Stimulated activated naive CD8-positive, alpha-beta T cell treated with anti-CD3 and anti-CD28 coated beads, Interleukin-15, Interleukin-2, amounts not matched to agents 100 ng/mL and 50 ng/mL, for 24 hours (primary cell): ENCODE measurements around the gene TMEM51.

ENCODE experiments used
- H3K27ac Mint-ChIP-seq: one replicate; pipeline ENCODE4 v1.8.0; 2021; ENCODE audit warnings: mild to moderate bottlenecking, mixed read lengths
- H3K27me3 Mint-ChIP-seq: one replicate; pipeline ENCODE4 v1.8.0; 2021; ENCODE audit warnings: mixed read lengths
- H3K36me3 Mint-ChIP-seq: one replicate; pipeline ENCODE4 v1.8.0; 2021; ENCODE audit warnings: low read depth, mixed read lengths
- H3K4me1 Mint-ChIP-seq: one replicate; pipeline ENCODE4 v1.8.0; 2021; ENCODE audit warnings: low read depth, mixed read lengths
- H3K4me3 Mint-ChIP-seq: one replicate; pipeline ENCODE4 v1.8.0; 2021; ENCODE audit warnings: mild to moderate bottlenecking, mixed read lengths
- H3K9me3 Mint-ChIP-seq: one replicate; pipeline ENCODE4 v1.8.0; 2021; ENCODE audit warnings: mixed read lengths

Gene TMEM51

DNA sequence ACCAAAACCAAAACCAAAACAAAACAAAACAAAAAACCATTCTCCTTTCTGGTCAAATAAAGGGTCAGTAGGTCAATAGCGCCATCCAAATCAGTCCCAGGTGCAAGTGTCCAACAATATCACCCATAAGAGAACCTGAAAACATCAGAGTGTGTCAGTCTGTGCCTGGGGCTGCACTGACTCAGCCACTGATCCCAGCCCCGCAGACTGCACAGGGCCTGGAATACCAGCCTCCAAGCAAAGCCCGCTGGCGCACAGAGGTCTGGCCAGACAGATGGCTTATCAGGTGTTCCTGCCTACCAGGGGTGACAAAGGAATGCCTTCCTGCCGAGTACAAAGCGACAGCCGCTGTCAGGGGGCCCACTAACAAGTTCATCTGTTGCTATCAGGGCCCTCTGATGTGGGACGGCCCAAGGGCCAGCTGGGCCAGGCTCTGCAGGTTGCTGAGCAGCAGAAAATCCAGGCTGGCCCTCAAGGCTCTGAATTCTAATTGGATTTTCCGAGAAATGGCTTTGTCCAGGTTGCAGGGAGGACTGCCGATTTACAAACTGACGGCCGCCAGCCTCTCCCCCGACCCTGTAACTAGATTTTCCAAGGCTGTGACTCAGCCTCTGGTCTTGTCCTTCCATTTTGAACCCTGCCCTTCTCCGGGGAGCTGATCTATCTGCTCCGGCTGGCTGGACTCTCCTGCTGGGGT, 13.7 kb upstream of the TMEM51 start:
- no peak overlapping the region for H3K4me3 Mint-ChIP-seq
- no peaks in the 10 kb centered on the region for H3K36me3 Mint-ChIP-seq
- no peaks in the 10 kb centered on the region for H3K9me3 Mint-ChIP-seq
- no peak overlapping the region for H3K27ac Mint-ChIP-seq
- peaks cover 59% of the 10 kb centered on the region for H3K27me3 Mint-ChIP-seq
- H3K4me1 Mint-ChIP-seq = no peaks in the 10 kb centered on the region

DNA sequence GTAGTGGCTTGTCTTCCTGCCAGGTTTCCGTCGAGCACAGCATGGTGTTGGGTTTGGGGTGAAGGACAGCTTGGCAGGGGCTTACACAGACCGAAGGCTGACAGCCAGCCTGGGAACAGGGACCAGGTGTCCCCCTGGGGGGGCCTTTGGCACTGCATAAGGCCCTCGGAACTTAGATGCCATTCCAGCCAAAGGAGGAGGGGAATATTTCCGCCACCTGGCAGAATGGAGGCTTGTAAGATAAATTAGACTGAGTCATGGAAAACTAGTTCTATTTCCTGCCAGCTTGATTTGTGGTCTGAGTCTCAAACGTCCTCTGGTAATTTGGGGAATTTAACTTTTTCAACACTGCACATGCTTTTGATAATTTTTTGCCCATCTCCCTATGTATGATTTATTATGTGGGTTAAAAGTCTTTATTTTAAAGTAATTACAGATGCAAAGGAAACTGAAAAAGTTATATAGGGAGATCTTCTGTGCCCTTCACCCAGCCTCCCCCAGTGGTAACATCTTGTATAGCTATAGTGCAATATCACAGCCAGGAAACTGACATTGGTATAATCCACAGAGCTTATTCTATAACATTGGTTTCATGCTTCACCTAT, 11.5 kb upstream of the TMEM51 start:
- H3K27ac Mint-ChIP-seq = no peak overlapping the region
- H3K4me3 Mint-ChIP-seq = no peak overlapping the region
- peaks cover 46% of the 10 kb centered on the region for H3K27me3 Mint-ChIP-seq
- no peaks in the 10 kb centered on the region for H3K36me3 Mint-ChIP-seq
- H3K4me1 Mint-ChIP-seq = no peaks in the 10 kb centered on the region
- H3K9me3 Mint-ChIP-seq = no peaks in the 10 kb centered on the region

DNA sequence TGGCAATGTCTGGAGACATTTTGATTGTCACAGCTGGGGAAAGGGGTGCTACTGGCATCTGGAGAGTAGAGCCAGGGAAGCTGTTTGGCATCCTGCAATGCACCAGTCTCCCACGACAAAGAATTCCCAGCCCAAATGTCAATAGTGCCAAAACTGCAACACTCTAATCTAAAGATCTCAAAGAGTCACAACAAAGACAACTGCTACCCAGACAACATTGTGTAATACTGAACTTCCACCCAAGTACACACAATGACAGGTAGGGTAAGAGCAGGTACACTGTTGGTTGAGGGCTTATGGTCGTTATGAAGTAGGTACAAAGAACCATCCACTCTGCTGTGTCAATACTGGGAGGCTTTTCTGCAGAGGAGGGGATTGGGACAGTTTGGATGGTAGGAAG, 8.2 kb upstream of the TMEM51 start:
- no peak overlapping the region for H3K27ac Mint-ChIP-seq
- no peak overlapping the region for H3K4me3 Mint-ChIP-seq
- H3K27me3 Mint-ChIP-seq = peaks cover 44% of the 10 kb centered on the region
- H3K4me1 Mint-ChIP-seq = no peaks in the 10 kb centered on the region
- no peaks in the 10 kb centered on the region for H3K9me3 Mint-ChIP-seq
- no peaks in the 10 kb centered on the region for H3K36me3 Mint-ChIP-seq

DNA sequence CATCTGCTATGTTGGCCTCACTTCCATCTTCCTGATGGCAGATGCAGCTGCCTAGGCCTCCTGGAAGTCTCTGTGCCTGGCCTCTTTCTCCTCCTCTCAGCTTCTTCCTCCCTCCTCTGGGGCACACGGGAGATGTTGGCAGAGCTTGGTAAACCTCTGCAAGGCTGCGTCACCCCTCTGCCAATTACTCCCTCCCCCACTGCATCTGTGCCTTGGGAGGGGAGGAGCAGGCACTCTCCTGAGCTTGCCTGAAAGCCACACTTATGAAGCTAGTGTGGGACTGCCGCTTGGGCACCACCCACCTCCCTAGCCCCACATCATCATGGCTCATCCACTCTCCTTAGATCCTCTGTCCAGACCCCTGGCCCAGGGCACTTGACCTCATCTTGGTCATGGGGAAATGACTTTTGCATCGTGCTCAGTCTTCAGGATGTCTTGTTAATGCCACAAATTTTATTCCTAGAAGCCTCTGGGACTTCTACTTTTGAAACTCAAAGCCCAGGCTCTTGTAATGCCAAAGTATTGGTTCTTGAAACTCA, 7.3 kb upstream of the TMEM51 start:
- H3K4me1 Mint-ChIP-seq = no peaks in the 10 kb centered on the region
- H3K27me3 Mint-ChIP-seq = peaks cover 46% of the 10 kb centered on the region
- H3K27ac Mint-ChIP-seq = no peak overlapping the region
- no peaks in the 10 kb centered on the region for H3K9me3 Mint-ChIP-seq
- H3K4me3 Mint-ChIP-seq = no peak overlapping the region
- H3K36me3 Mint-ChIP-seq = no peaks in the 10 kb centered on the region

DNA sequence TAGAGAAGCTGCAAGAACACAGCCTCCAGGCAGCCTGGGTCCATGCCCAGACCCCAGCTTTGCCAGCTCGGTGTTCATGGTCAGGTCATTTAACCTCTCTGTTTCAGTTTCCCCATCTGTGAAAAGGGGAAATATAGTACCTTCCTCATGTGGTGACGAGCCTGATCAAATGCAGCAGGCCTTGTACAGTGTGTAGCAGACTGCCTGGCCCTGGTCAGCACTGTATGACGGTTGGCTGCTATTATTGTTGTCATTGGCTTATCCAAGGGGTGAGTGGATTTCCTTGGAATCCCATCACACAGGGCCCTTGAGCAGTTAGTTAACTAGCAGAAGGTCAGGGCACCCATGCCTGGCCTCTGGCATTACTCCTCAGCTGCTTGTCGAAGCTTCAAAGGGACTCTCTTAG, 6.6 kb upstream of the TMEM51 start:
- Mint-ChIP-seq H3K4me1 (peaks cover under 1% of the 10 kb centered on the region), H3K27ac (no peak overlapping the region), H3K27me3 (peaks cover 50% of the 10 kb centered on the region), H3K36me3 (no peaks in the 10 kb centered on the region), H3K4me3 (no peak overlapping the region), H3K9me3 (no peaks in the 10 kb centered on the region)

DNA sequence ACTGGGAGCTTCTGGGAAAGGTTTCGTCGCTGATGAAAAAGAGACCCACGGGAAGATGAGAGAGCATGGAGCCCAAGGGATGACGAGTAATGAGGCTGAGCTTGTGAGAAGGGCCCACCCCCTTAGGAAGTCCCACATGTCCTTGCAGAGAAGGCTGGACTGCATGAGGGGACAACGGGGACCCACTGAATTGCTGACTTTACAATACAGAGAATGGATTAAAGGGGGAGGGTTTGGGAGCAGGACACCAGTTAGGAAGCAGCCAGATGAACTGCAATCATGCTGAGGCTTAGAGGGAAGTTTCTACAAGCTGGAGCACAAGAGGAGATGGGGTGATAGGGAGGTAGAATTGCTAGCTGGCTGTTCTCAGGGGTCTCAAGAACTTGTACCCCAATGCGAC, 5.5 kb upstream of the TMEM51 start:
- Mint-ChIP-seq H3K4me1 (peaks cover 7% of the 10 kb centered on the region), H3K27me3 (peaks cover 53% of the 10 kb centered on the region), H3K9me3 (no peaks in the 10 kb centered on the region), H3K36me3 (no peaks in the 10 kb centered on the region), H3K27ac (no peak overlapping the region), H3K4me3 (no peak overlapping the region)

DNA sequence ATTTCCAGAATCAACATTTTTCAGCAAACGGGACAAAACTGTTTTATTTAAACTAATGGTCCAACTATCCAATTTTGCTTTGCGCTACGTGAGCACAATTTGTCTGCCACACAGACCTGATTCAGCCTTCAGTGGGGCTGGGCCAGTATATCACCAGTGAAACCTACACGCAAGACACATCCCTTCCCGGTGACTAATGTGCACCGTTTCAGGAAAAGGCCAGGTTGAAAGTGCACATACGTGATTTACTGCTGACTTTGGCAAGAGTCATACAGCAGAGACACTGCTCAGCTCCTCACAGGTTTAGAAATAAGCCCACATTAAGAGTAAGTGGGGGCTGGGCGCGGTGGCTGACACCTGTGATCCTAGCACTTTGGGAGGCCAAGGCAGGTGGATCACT, 5.1 kb upstream of the TMEM51 start:
- no peak overlapping the region for H3K27ac Mint-ChIP-seq
- H3K9me3 Mint-ChIP-seq = no peaks in the 10 kb centered on the region
- no peaks in the 10 kb centered on the region for H3K36me3 Mint-ChIP-seq
- H3K4me1 Mint-ChIP-seq = peaks cover 7% of the 10 kb centered on the region
- H3K27me3 Mint-ChIP-seq = peaks cover 49% of the 10 kb centered on the region
- H3K4me3 Mint-ChIP-seq = no peak overlapping the region

DNA sequence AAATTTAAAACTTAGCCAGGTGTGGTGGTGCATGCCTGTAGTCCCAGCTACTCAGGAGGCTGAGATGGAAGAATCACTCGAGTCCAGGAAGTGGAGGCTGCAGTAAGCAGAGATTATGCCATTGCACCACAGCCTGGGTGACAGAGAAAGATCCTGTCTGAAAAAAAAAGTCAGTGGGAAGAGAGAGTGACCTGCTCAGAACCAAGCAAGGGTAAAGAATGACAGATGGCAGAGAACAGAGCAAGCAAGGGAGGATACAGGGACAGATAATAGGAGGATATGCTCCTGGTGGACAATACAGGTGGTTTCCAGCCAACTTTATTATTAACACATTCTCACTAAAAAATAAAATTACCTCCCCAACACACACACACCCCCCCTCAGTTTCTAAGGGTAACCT, 4.6 kb upstream of the TMEM51 start:
- no peak overlapping the region for H3K4me3 Mint-ChIP-seq
- peaks cover 7% of the 10 kb centered on the region for H3K4me1 Mint-ChIP-seq
- H3K9me3 Mint-ChIP-seq = no peaks in the 10 kb centered on the region
- H3K27me3 Mint-ChIP-seq = peaks cover 49% of the 10 kb centered on the region
- H3K27ac Mint-ChIP-seq = no peak overlapping the region
- no peaks in the 10 kb centered on the region for H3K36me3 Mint-ChIP-seq

DNA sequence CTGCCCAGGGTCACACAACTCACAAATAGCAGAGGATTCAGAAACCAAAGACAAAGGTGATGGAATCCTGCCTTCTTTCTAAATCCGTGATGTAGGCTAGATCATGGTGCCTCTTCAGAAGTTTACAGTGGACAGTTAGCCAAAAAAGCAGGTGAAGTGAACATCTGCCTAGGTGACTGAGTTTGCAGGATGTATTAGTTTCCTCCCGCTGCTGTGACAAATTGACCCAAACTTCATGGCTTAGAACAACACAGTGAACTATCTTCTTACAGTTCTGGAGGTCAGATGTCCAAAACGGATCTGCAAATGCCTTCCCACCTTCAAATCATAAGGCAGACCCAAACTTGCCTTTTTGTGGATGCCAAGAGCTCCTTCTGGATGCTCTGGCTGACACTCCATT, 3.2 kb upstream of the TMEM51 start:
- peaks cover 56% of the 10 kb centered on the region for H3K27me3 Mint-ChIP-seq
- H3K27ac Mint-ChIP-seq = no peak overlapping the region
- H3K4me1 Mint-ChIP-seq = peaks cover 13% of the 10 kb centered on the region
- H3K9me3 Mint-ChIP-seq = no peaks in the 10 kb centered on the region
- H3K36me3 Mint-ChIP-seq = no peaks in the 10 kb centered on the region
- no peak overlapping the region for H3K4me3 Mint-ChIP-seq

DNA sequence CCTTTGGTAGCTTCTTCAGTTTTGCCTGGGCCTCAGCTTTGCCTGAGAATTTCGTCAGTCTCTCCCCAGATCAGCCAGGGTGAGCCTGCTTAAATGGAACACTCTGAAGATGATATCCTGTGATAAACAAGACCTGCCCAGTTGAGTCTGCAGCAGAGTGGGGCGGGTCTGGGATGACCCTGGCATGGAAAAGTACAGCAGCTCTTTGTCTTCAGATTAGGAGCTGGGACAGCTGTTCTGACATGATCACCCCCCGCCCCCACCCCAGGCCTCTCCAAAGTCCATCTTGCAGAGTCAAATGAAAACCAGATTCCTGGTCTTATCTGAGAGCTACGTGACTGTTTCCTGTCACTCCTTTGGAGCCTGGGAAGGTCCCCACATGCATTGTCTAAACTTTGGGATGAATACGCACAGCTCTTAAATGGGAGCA, 2.2 kb upstream of the TMEM51 start:
- Mint-ChIP-seq H3K27me3 (peaks cover 56% of the 10 kb centered on the region), H3K27ac (no peak overlapping the region), H3K9me3 (no peaks in the 10 kb centered on the region), H3K4me3 (no peak overlapping the region), H3K36me3 (no peaks in the 10 kb centered on the region), H3K4me1 (peaks cover 23% of the 10 kb centered on the region)

DNA sequence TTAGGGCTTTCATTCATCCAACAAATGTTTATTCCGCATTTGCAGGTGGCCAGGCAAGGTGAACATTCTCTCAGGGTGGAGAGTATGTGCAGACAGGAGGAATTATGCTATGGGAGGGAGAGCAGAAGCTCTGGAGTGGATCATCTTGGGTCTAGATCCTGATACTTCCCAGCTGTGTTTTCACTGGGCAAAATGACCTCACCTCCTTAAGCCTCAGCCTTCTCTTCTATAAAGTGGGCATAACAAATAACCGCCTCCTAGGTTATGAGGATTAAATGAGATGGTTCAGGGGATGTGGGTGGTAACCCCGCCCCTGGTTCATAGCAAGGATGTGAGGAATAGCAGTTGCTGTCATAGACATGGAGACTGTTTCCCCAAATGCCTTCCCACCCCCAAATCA, 1.7 kb upstream of the TMEM51 start:
- H3K4me1 Mint-ChIP-seq = peaks cover 28% of the 10 kb centered on the region
- peaks cover 53% of the 10 kb centered on the region for H3K27me3 Mint-ChIP-seq
- no peak overlapping the region for H3K27ac Mint-ChIP-seq
- H3K4me3 Mint-ChIP-seq = no peak overlapping the region
- H3K9me3 Mint-ChIP-seq = no peaks in the 10 kb centered on the region
- no peaks in the 10 kb centered on the region for H3K36me3 Mint-ChIP-seq

DNA sequence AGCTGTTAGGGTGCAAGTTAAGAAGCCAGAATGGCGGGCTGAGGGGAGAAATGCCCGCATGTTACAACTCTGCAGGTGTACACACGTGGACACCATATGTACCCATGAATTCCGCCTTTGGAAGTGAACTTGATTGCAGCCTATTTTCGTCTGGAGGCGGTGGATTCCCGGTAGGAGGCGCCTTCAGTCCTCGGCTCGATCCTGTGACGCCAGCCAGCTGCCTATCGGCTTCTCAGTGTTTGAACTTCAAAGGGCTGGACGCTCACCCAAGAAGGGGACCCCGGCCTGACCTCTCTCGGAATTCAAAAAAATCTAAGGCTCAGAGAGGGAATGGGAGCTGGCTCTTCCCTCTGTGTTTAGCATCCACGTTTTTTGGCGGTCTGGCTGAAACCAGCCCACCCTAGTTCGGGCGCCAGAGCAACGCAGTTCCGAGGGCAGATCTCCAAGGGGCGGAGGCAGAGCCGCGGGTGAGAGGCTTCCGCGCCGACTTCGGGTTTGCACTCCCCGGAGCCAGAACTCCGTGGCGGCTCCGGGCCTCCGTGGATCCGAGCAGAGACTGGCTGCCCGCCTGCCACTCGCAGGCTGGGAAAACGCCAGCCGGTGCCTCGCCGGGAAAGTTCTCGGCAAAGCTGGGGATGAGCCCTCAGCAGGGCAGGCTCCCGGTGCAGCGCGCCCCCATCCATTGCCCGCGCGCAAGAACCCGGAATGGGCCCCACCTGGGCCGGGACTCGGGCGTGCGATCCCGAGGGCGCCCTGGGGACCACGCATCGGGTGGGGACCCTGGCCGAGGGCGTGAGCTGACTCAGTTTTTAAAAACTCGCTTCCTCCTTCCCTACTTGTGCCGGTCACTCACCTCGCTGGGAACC, 996 bp upstream of the TMEM51 start:
- Mint-ChIP-seq H3K27ac (no peak overlapping the region), H3K27me3 (peaks cover 53% of the 10 kb centered on the region), H3K36me3 (no peaks in the 10 kb centered on the region), H3K9me3 (no peaks in the 10 kb centered on the region), H3K4me3 (peak overlapping the region; percentile 45), H3K4me1 (peaks cover 29% of the 10 kb centered on the region)

DNA sequence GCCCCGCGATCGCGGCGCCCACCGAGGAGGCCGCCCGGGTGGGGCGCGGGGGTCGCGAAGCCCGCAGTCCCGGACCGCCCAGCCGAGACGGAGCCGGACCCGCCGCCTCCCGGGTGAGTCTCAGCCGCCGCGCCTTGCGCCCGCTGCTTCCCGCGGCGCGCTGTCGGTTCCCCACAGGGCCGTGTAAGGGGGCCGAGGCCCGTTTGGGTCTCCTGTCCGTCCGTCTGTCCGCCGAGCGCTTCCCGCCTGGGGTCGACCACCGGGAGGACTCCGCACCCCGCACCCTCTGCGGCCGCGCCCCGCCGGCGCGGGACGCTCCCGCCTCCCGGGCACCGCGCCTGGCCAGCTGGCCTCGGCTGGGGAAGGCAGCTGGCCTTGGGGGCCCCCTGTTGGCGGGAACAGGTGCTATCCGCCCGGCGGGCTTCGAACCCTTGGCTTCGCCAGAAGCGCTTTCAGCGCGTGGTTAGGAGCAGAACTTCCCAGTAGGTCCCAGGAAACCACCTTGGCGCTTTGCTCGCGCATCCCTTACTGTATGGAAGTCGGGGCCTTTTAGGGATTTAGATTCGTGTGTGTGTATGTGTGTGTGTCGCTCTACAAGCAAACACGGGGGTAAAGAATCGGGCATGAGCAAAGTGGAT, 414 bp downstream of the TMEM51 start:
- no peaks in the 10 kb centered on the region for H3K9me3 Mint-ChIP-seq
- peak overlapping the region; percentile 61 for H3K4me3 Mint-ChIP-seq
- H3K27ac Mint-ChIP-seq = no peak overlapping the region
- peaks cover 46% of the 10 kb centered on the region for H3K27me3 Mint-ChIP-seq
- no peaks in the 10 kb centered on the region for H3K36me3 Mint-ChIP-seq
- peaks cover 29% of the 10 kb centered on the region for H3K4me1 Mint-ChIP-seq

DNA sequence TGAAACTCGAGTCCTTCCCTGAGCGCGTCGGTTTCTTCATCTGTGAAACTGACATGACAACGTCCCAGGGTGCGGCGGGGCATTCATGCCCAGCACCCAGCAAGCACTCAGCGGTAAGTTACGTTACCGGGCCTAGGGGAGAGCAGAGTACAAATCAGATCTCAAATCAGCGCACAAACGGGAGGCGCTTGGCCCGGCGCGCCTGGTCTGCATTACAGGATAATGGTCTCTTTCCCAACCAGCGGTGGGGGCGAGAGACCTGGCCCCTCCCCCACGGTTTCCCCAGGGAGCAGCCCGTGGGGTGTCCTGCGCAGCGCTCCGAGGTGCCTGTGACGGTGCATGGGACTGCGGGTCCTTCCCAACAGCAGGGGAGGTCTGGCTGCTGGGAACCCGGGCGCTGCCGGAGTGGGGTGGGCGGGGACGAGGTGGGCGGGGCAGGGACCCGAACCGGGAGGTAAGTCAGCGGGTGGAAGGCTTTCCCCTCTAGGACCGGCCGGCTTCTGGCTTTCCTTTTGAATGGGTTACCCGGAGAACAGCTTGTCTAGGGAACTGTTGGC, 1.0 kb downstream of the TMEM51 start:
- H3K27me3 Mint-ChIP-seq = peaks cover 44% of the 10 kb centered on the region
- no peaks in the 10 kb centered on the region for H3K36me3 Mint-ChIP-seq
- peak overlapping the region; percentile 61 for H3K4me3 Mint-ChIP-seq
- H3K4me1 Mint-ChIP-seq = peaks cover 29% of the 10 kb centered on the region
- no peaks in the 10 kb centered on the region for H3K9me3 Mint-ChIP-seq
- H3K27ac Mint-ChIP-seq = no peak overlapping the region
